ENCODE data around the gene HABP2.

HABP2 gene

GRCh38 chr10:113560071-113560470 lies 7.2 kb downstream of the HABP2 start:
- H3K79me2 ChIP-seq (ENCODE audit: insufficient read depth, low read length): no peaks in the 10 kb centered on the region
- no peaks in the 10 kb centered on the region for H3K9me2 ChIP-seq (replicated peaks; ENCODE audit: insufficient read depth, low read length)
- H3K9ac ChIP-seq (ENCODE audit: low read length): no peak overlapping the region
- H3F3A ChIP-seq (ENCODE audit: insufficient read depth): no peaks in the 10 kb centered on the region
- H4K20me1 ChIP-seq (ENCODE audit: low read depth, low read length): no peaks in the 10 kb centered on the region
- no peak overlapping the region for H3K27ac ChIP-seq (ENCODE audit: low read depth, low read length)
- H3K4me2 ChIP-seq (ENCODE audit: low read depth, low read length, poor library complexity, severe bottlenecking): no peak overlapping the region
- no peak overlapping the region for H2AFZ ChIP-seq (ENCODE audit: low read depth, low read length, severe bottlenecking)
- no peaks in the 10 kb centered on the region for H3K9me3 ChIP-seq (ENCODE audit: insufficient read depth, low read length)
- no peaks in the 10 kb centered on the region for H3K27me3 ChIP-seq (ENCODE audit: low read length)
- TF ChIP-seq CTCF (IDR thresholded peaks at IDR 0.05; ENCODE audit: insufficient read depth, low read length, poor library complexity, severe bottlenecking) (no peak), EZH2phosphoT487 (conservative IDR thresholded peaks at IDR 0.05; ENCODE audit: low read length) (no peak)
- no peaks in the 10 kb centered on the region for H3K36me3 ChIP-seq (ENCODE audit: low read length)
- H3K4me3 ChIP-seq (ENCODE audit: insufficient read depth, low read length, poor library complexity, severe bottlenecking): no peak overlapping the region

DNA sequence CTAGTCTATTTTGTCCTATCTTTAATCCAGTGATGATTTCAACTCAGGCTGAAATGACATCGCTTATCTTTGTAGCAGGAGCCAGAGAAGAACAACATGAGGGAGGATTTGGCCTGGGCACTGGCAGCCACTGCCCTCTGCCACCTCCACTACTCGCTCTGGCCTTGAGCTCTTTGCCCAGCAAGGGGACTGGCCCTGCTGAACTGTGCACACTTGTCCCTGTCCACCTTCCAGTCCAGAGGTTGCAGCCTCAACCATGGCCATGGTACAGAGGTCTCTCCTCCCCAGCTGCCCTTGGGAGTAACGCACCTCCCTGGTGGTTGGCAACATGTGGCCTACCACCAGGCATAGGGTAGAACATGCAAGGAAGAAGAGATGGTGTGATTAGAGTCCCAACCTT lies 8.4 kb downstream of the HABP2 start:
- no peaks in the 10 kb centered on the region for H3K9me2 ChIP-seq (replicated peaks; ENCODE audit: insufficient read depth, low read length)
- TF ChIP-seq EZH2phosphoT487 (conservative IDR thresholded peaks at IDR 0.05; ENCODE audit: low read length) (no peak), CTCF (IDR thresholded peaks at IDR 0.05; ENCODE audit: insufficient read depth, low read length, poor library complexity, severe bottlenecking) (no peak)
- H3K9ac ChIP-seq (ENCODE audit: low read length): no peak overlapping the region
- H3F3A ChIP-seq (ENCODE audit: insufficient read depth): no peaks in the 10 kb centered on the region
- H3K4me2 ChIP-seq (ENCODE audit: low read depth, low read length, poor library complexity, severe bottlenecking): no peak overlapping the region
- H3K9me3 ChIP-seq (ENCODE audit: insufficient read depth, low read length): no peaks in the 10 kb centered on the region
- H3K36me3 ChIP-seq (ENCODE audit: low read length): no peaks in the 10 kb centered on the region
- H3K4me3 ChIP-seq (ENCODE audit: insufficient read depth, low read length, poor library complexity, severe bottlenecking): no peak overlapping the region
- no peaks in the 10 kb centered on the region for H4K20me1 ChIP-seq (ENCODE audit: low read depth, low read length)
- no peaks in the 10 kb centered on the region for H3K27me3 ChIP-seq (ENCODE audit: low read length)
- H3K79me2 ChIP-seq (ENCODE audit: insufficient read depth, low read length): no peaks in the 10 kb centered on the region
- no peak overlapping the region for H3K27ac ChIP-seq (ENCODE audit: low read depth, low read length)
- H2AFZ ChIP-seq (ENCODE audit: low read depth, low read length, severe bottlenecking): no peak overlapping the region

DNA sequence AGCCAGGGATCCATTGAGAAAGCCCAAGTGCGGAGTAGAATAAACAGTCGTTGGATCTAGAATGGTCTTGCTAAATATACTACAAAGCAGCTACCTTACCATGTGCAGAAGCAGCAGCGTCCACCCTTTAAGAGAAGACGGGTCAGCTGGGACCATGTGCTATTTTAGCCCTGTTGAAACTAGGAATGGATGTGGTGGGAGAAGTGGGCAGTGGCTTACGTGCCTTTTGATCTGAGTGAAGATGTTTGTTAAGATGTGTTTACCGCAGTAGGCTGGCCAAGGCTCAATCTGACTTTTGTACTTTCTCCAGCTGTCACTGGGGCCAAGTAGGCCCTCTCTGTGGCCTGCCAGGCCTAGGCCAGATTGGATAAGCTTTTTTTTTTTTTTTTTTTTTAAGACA lies 9.2 kb downstream of the HABP2 start:
- Histone ChIP-seq H3K9me2 (replicated peaks; ENCODE audit: insufficient read depth, low read length) (no peaks in the 10 kb centered on the region), H3K27ac (ENCODE audit: low read depth, low read length) (no peak overlapping the region), H3K9ac (ENCODE audit: low read length) (no peak overlapping the region), H3K4me3 (ENCODE audit: insufficient read depth, low read length, poor library complexity, severe bottlenecking) (no peak overlapping the region), H2AFZ (ENCODE audit: low read depth, low read length, severe bottlenecking) (no peak overlapping the region), H3K36me3 (ENCODE audit: low read length) (no peaks in the 10 kb centered on the region), H3K27me3 (ENCODE audit: low read length) (no peaks in the 10 kb centered on the region), H3K9me3 (ENCODE audit: insufficient read depth, low read length) (no peaks in the 10 kb centered on the region), H3K79me2 (ENCODE audit: insufficient read depth, low read length) (no peaks in the 10 kb centered on the region), H3K4me2 (ENCODE audit: low read depth, low read length, poor library complexity, severe bottlenecking) (no peak overlapping the region), H3F3A (ENCODE audit: insufficient read depth) (no peaks in the 10 kb centered on the region), H4K20me1 (ENCODE audit: low read depth, low read length) (no peaks in the 10 kb centered on the region)
- TF ChIP-seq CTCF (IDR thresholded peaks at IDR 0.05; ENCODE audit: insufficient read depth, low read length, poor library complexity, severe bottlenecking): no peak
- TF ChIP-seq EZH2phosphoT487 (conservative IDR thresholded peaks at IDR 0.05; ENCODE audit: low read length): no peak

DNA sequence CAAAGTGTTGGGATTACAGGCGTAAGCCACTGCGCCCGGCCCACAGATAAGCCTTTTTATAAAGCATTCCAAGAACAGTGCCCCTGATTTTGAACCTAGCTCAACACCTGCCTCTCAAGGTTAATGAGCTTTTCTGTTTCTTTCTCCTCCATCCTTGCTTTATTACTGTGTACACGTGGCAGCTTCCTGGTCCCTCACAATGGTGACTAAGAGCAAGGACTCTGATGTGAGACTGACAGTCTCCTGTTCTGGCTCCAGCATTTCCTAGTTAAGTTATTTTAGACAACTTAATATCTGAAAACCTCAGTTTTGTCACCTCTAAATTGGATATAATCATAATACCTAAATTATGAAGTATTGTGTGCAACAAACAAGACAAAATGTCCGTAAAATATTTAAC lies 9.9 kb downstream of the HABP2 start:
- TF ChIP-seq CTCF (IDR thresholded peaks at IDR 0.05; ENCODE audit: insufficient read depth, low read length, poor library complexity, severe bottlenecking) (no peak), EZH2phosphoT487 (conservative IDR thresholded peaks at IDR 0.05; ENCODE audit: low read length) (no peak)
- Histone ChIP-seq H3K4me3 (ENCODE audit: insufficient read depth, low read length, poor library complexity, severe bottlenecking) (no peak overlapping the region), H3K9me3 (ENCODE audit: insufficient read depth, low read length) (no peaks in the 10 kb centered on the region), H3K4me2 (ENCODE audit: low read depth, low read length, poor library complexity, severe bottlenecking) (no peak overlapping the region), H3F3A (ENCODE audit: insufficient read depth) (no peaks in the 10 kb centered on the region), H3K9me2 (replicated peaks; ENCODE audit: insufficient read depth, low read length) (no peaks in the 10 kb centered on the region), H3K79me2 (ENCODE audit: insufficient read depth, low read length) (no peaks in the 10 kb centered on the region), H3K27me3 (ENCODE audit: low read length) (no peaks in the 10 kb centered on the region), H3K9ac (ENCODE audit: low read length) (no peak overlapping the region), H3K27ac (ENCODE audit: low read depth, low read length) (no peak overlapping the region), H2AFZ (ENCODE audit: low read depth, low read length, severe bottlenecking) (no peak overlapping the region), H3K36me3 (ENCODE audit: low read length) (no peaks in the 10 kb centered on the region), H4K20me1 (ENCODE audit: low read depth, low read length) (no peaks in the 10 kb centered on the region)
